ENCODE measurements around the gene GSTM3. TPM values are rescaled to one million over a fixed set of nuclear protein-coding genes. Genes with fewer than 3 reads are reported as not detected.

The GSTM3 gene
- total RNA-seq, 2 experiments from 2014 or later: not detected

DNA sequence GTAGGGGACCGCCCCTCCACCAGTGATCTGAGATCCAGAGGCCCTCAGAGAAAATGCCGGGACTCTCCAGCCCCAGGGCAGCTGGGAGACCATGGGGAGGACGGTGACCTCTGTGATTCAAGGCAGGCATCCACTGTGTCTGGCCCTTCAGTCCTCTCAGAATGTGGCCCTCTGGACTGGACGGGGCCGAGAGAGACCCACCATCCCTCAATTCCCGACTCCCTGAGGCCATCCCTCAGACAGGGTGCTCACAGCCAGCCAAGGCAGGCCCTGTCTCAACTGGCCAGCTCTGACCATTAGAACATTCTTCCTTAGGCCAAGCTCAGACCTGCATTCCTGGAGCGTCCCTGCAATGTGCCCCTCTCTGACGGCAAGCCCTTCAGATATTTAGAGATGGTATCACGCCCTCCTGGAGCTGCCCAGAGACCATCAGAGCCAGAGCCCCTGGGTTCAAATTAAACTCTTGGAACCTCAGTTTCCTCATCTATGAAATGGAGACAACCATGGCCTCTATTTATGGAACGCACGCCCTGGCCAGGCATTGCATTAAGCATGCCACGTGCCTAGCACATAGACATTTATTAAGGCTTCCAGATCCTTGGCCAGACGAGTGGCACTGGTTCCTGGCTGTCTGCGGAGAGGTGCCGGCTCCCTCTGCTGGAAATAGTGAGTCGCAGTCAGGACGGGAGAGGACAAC lies 32.5 kb upstream of the GSTM3 start:
- DNase-seq (ENCODE audit: low spot score): peak; percentile 80
- no peak overlapping the region for H3K4me2 ChIP-seq (ENCODE audit: low read length)
- intact Hi-C loops (cut with micrococcal nuclease; ENCODE audit: unreplicated experiment): loop anchor here (1.0 to 5.0 kb wide), 2 partner anchors 131 to 227 kb away; no protein-coding TSS in a partner anchor
- CTCF ChIA-PET (ENCODE audit: unreplicated experiment): interaction anchor here (1.2 to 4.8 kb wide), 2 partner anchors 136 to 211 kb away, joined by 7 to 49 read pairs; partner anchors contain the start of gene AHCYL1
- H2AFZ ChIP-seq (ENCODE audit: low read length): no peak overlapping the region
- H3K36me3 ChIP-seq (ENCODE audit: insufficient read depth, low read length): no peaks in the 10 kb centered on the region
- no TSS peak for BruUV-seq (replicated peaks)
- no peaks in the 10 kb centered on the region for H3K9me2 ChIP-seq (ENCODE audit: insufficient read depth, low read length)
- H3K9me3 ChIP-seq (ENCODE audit: low read length): no peaks in the 10 kb centered on the region
- H4K20me1 ChIP-seq (ENCODE audit: insufficient read depth, low read length): no peaks in the 10 kb centered on the region
- no peak overlapping the region for H3K27ac ChIP-seq (ENCODE audit: low read depth, low read length, poor library complexity, severe bottlenecking)
- POLR2A ChIA-PET: no interaction called here
- H3K4me3 ChIP-seq (ENCODE audit: low read depth, low read length, poor library complexity, severe bottlenecking): no peak overlapping the region
- no peaks in the 10 kb centered on the region for H3K79me2 ChIP-seq (ENCODE audit: insufficient read depth, low read depth, low read length)
- TF ChIP-seq EZH2phosphoT487 (IDR thresholded peaks at IDR 0.05; ENCODE audit: borderline replicate concordance, low read depth, low read length): no peak
- TF ChIP-seq, protein P1, sequence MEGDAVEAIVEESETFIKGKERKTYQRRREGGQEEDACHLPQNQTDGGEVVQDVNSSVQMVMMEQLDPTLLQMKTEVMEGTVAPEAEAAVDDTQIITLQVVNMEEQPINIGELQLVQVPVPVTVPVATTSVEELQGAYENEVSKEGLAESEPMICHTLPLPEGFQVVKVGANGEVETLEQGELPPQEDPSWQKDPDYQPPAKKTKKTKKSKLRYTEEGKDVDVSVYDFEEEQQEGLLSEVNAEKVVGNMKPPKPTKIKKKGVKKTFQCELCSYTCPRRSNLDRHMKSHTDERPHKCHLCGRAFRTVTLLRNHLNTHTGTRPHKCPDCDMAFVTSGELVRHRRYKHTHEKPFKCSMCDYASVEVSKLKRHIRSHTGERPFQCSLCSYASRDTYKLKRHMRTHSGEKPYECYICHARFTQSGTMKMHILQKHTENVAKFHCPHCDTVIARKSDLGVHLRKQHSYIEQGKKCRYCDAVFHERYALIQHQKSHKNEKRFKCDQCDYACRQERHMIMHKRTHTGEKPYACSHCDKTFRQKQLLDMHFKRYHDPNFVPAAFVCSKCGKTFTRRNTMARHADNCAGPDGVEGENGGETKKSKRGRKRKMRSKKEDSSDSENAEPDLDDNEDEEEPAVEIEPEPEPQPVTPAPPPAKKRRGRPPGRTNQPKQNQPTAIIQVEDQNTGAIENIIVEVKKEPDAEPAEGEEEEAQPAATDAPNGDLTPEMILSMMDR (conservative IDR thresholded peaks at IDR 0.05; ENCODE audit: low read length): peak; percentile 83
- H3K4me1 ChIP-seq (ENCODE audit: insufficient read depth, low read length, poor library complexity, severe bottlenecking): no peaks in the 10 kb centered on the region

DNA sequence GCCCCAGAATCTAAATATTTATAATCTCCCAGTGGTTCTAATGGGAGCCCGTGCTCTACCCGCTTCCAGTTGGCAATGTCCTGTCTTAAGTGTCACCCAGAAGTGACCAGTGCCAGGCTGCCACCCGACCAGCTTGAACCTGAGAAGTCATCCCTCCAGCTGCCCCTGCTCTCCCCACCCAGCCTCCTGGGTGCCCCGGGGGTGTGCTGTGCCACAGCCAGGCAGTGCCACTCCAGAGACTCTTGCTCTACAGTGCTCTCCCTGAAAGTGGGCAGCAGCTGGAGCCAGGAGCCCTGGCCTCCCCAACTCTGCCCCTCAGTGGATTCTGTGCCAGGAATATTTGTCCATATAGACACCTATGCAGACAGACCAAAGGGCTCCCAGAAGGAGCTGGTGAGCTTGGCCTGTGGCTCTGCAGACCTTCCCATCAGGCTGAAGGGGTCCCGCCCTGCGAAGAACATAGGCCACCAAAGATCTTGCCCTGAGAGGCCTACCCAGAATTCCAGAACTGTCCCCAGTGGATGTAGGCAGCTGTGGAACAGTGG lies 31.9 kb upstream of the GSTM3 start:
- H3K4me1 ChIP-seq (ENCODE audit: insufficient read depth, low read length, poor library complexity, severe bottlenecking): no peaks in the 10 kb centered on the region
- H3K27ac ChIP-seq (ENCODE audit: low read depth, low read length, poor library complexity, severe bottlenecking): no peak overlapping the region
- H3K9me2 ChIP-seq (ENCODE audit: insufficient read depth, low read length): no peaks in the 10 kb centered on the region
- ChIA-PET POLR2A (no interaction called here), CTCF (ENCODE audit: unreplicated experiment) (interaction anchor here (1.2 kb wide), 1 partner anchor 136 kb away, joined by 7 read pairs; no protein-coding TSS in a partner anchor)
- H3K36me3 ChIP-seq (ENCODE audit: insufficient read depth, low read length): no peaks in the 10 kb centered on the region
- H3K4me2 ChIP-seq (ENCODE audit: low read length): no peak overlapping the region
- no peak for TF ChIP-seq EZH2phosphoT487 (IDR thresholded peaks at IDR 0.05; ENCODE audit: borderline replicate concordance, low read depth, low read length)
- TF ChIP-seq, protein P1 (conservative IDR thresholded peaks at IDR 0.05; ENCODE audit: low read length): no peak
- intact Hi-C loops (cut with micrococcal nuclease; ENCODE audit: unreplicated experiment): loop anchor here (1.0 to 5.0 kb wide), 2 partner anchors 130 to 226 kb away; no protein-coding TSS in a partner anchor
- H4K20me1 ChIP-seq (ENCODE audit: insufficient read depth, low read length): no peaks in the 10 kb centered on the region
- H3K79me2 ChIP-seq (ENCODE audit: insufficient read depth, low read depth, low read length): no peaks in the 10 kb centered on the region
- H3K4me3 ChIP-seq (ENCODE audit: low read depth, low read length, poor library complexity, severe bottlenecking): no peak overlapping the region
- H3K9me3 ChIP-seq (ENCODE audit: low read length): no peaks in the 10 kb centered on the region
- DNase-seq (ENCODE audit: low spot score): no peak
- BruUV-seq (replicated peaks): no TSS peak
- H2AFZ ChIP-seq (ENCODE audit: low read length): no peak overlapping the region

Measured in OCI-LY7 (cell line).